ENCODE measurements around the gene CEBPE. TPM values are rescaled to one million over a fixed set of nuclear protein-coding genes. Genes with fewer than 3 reads are reported as not detected.

The CEBPE gene
- total RNA-seq, 1 experiment from 2014 or later: not detected

DNA sequence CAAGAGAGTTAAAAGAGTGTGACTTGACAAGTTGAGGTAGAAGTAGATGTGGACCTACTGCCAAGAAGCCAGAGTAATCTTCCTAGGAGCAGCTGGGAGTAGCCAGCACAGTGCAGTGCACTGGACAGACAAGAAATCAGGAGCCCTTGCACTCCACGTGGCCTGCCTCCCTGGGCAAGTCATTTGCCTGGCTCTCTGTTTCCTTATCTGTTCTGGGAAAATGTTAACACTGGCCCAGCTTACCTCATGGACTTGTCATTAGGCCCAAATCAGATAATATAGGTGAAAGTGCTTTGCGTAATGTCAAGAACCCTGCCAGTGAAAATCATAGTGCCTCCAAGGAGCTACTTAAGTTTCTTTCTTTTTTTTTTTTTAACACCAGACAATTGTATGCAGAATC is 45.2 kb upstream of the CEBPE start:
- TF ChIP-seq, protein P1, sequence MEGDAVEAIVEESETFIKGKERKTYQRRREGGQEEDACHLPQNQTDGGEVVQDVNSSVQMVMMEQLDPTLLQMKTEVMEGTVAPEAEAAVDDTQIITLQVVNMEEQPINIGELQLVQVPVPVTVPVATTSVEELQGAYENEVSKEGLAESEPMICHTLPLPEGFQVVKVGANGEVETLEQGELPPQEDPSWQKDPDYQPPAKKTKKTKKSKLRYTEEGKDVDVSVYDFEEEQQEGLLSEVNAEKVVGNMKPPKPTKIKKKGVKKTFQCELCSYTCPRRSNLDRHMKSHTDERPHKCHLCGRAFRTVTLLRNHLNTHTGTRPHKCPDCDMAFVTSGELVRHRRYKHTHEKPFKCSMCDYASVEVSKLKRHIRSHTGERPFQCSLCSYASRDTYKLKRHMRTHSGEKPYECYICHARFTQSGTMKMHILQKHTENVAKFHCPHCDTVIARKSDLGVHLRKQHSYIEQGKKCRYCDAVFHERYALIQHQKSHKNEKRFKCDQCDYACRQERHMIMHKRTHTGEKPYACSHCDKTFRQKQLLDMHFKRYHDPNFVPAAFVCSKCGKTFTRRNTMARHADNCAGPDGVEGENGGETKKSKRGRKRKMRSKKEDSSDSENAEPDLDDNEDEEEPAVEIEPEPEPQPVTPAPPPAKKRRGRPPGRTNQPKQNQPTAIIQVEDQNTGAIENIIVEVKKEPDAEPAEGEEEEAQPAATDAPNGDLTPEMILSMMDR (IDR thresholded peaks at IDR 0.05; ENCODE audit: unreplicated experiment): no peak
- no TSS peak for BruUV-seq (replicated peaks)
- H3K4me1 Mint-ChIP-seq (ENCODE audit: low read depth, unreplicated experiment): no peaks in the 10 kb centered on the region
- CTCF ChIA-PET: no interaction called here
- no peak overlapping the region for H3K27ac Mint-ChIP-seq (ENCODE audit: unreplicated experiment)
- peaks cover 68% of the 10 kb centered on the region for H3K27me3 Mint-ChIP-seq (ENCODE audit: unreplicated experiment)
- DNase-seq: no peak
- no peaks in the 10 kb centered on the region for H3K9me3 Mint-ChIP-seq (ENCODE audit: low read depth, unreplicated experiment)
- no peak overlapping the region for H3K4me3 Mint-ChIP-seq (ENCODE audit: low read depth, unreplicated experiment)
- intact Hi-C loops (cut with micrococcal nuclease; ENCODE audit: unreplicated experiment): no loop called here
- no peaks in the 10 kb centered on the region for H3K36me3 Mint-ChIP-seq (ENCODE audit: insufficient read depth, unreplicated experiment)

DNA sequence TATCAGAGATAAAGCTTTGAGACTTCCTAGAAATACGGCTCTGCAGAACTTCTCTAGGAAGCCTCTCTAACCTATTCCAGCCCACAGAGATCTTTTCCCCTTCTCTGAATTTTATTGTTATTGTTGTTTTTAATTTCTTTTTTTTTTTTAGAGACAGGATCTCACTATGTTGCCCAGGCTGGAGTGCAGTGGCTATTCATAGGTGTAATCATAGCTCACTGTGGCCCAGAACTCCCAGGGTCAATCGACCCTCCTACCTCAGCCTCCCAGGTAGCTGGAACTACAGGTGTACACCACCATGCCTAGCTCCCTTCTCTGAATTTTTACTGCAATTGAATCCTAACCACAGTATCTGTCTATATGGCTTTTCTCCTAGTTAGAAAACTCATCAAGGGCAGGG is 44.8 kb upstream of the CEBPE start:
- Mint-ChIP-seq H3K27me3 (ENCODE audit: unreplicated experiment) (peaks cover 70% of the 10 kb centered on the region), H3K4me3 (ENCODE audit: low read depth, unreplicated experiment) (no peak overlapping the region), H3K27ac (ENCODE audit: unreplicated experiment) (no peak overlapping the region), H3K4me1 (ENCODE audit: low read depth, unreplicated experiment) (no peaks in the 10 kb centered on the region), H3K9me3 (ENCODE audit: low read depth, unreplicated experiment) (no peaks in the 10 kb centered on the region), H3K36me3 (ENCODE audit: insufficient read depth, unreplicated experiment) (no peaks in the 10 kb centered on the region)
- TF ChIP-seq, protein P1 (IDR thresholded peaks at IDR 0.05; ENCODE audit: unreplicated experiment): no peak
- BruUV-seq (replicated peaks): no TSS peak
- CTCF ChIA-PET: interaction anchor here (1.0 kb wide), 1 partner anchor 12 kb away, joined by 10 read pairs; no protein-coding TSS in a partner anchor
- DNase-seq: no peak
- intact Hi-C loops (cut with micrococcal nuclease; ENCODE audit: unreplicated experiment): no loop called here

DNA sequence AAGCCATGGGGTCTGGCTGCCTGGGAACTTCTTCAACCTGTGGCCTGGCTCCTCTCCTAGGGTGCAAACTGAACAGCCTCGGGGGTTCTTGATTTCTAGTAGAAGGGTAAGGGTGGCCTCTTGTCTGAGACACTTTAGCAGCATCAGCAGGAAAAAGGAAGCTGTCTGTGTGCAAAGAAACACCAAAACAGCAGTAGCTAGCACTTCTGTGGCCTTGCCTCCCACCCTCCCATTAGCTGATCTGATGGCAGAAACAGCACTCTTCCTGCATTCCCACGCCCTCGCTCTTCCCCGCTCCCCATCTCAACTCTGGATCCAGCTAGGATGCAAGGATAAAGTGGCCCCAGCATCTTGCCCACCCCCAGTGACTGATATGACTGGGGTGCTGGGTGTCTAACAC is 43.7 kb upstream of the CEBPE start:
- no TSS peak for BruUV-seq (replicated peaks)
- TF ChIP-seq, protein P1 (IDR thresholded peaks at IDR 0.05; ENCODE audit: unreplicated experiment): no peak
- H3K27ac Mint-ChIP-seq (ENCODE audit: unreplicated experiment): no peak overlapping the region
- no peaks in the 10 kb centered on the region for H3K36me3 Mint-ChIP-seq (ENCODE audit: insufficient read depth, unreplicated experiment)
- H3K4me3 Mint-ChIP-seq (ENCODE audit: low read depth, unreplicated experiment): no peak overlapping the region
- peaks cover 70% of the 10 kb centered on the region for H3K27me3 Mint-ChIP-seq (ENCODE audit: unreplicated experiment)
- intact Hi-C loops (cut with micrococcal nuclease; ENCODE audit: unreplicated experiment): no loop called here
- no peaks in the 10 kb centered on the region for H3K4me1 Mint-ChIP-seq (ENCODE audit: low read depth, unreplicated experiment)
- no peak for DNase-seq
- CTCF ChIA-PET: interaction anchor here (0.7 to 1.0 kb wide), 2 partner anchors 11 to 12 kb away, joined by 3 to 10 read pairs; no protein-coding TSS in a partner anchor
- H3K9me3 Mint-ChIP-seq (ENCODE audit: low read depth, unreplicated experiment): no peaks in the 10 kb centered on the region

DNA sequence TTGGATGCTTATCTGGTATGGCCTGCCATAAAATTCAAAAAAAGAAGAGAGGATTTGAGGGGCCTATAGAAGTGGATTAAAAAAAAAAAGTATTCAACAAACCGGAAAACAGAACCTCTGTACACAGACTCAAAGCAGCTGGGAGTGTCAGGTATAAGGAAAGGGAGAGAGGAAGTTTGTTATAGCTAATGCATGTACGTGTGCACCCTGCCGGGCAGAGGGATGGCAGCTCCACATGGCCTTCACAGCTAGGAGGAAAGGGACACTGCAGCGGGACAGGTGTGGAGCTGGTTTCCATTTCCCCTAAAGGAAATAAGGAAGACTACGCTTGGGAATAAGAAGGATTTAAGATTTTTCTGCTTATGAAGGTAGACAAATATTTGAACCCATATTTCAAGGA is 43.0 kb upstream of the CEBPE start:
- no peak for DNase-seq
- intact Hi-C loops (cut with micrococcal nuclease; ENCODE audit: unreplicated experiment): no loop called here
- TF ChIP-seq, protein P1 (IDR thresholded peaks at IDR 0.05; ENCODE audit: unreplicated experiment): no peak
- Mint-ChIP-seq H3K36me3 (ENCODE audit: insufficient read depth, unreplicated experiment) (no peaks in the 10 kb centered on the region), H3K4me3 (ENCODE audit: low read depth, unreplicated experiment) (no peak overlapping the region), H3K4me1 (ENCODE audit: low read depth, unreplicated experiment) (no peaks in the 10 kb centered on the region), H3K27ac (ENCODE audit: unreplicated experiment) (no peak overlapping the region), H3K9me3 (ENCODE audit: low read depth, unreplicated experiment) (no peaks in the 10 kb centered on the region), H3K27me3 (ENCODE audit: unreplicated experiment) (peaks cover 71% of the 10 kb centered on the region)
- no TSS peak for BruUV-seq (replicated peaks)
- CTCF ChIA-PET: no interaction called here

Measured in Calu3 (cell line).